ENCODE measurements around the gene OR4D10.

DNA sequence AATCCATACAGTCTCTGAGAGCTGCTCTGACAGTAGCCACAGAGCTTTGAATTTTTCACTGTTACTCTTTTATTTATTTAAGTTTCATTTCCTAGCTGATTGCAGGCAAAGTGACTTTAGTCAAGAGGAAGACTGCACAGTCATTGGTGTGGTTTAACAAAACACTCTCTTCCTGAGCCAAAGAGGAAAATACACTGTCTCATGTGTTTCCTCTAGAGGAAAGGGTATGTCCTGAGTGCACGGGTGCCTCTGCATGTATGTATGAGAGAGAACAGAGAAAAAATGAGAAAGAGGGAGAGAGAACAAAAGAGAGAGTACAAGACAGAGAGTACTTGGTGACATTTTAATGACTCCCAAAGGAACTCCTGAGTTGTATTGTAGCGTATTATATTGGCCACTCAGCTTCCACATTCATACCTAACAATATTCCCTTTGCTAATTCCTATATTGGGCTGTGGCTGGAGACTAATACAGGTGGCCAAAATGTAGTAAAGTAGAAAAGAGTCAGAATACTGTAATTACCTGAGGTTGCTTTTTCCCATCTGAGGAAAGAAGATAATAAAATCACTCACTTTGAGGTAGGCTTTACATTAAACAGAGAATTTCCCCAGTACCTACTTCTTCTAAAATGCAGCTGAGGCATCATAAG lies 38.0 kb downstream of the OR4D10 start, which contains the start of gene OR4D9:
- TF ChIP-seq POLR2AphosphoS5 (IDR thresholded peaks at IDR 0.05; ENCODE audit: low read depth, low read length): no peak
- no peak for TF ChIP-seq RFX5 (IDR thresholded peaks at IDR 0.05; ENCODE audit: low read length)
- no peak for TF ChIP-seq GATA2 (CRISPR knock-in tag; IDR thresholded peaks at IDR 0.05)
- no peak for TF ChIP-seq CTCF (IDR thresholded peaks at IDR 0.05)
- no peak for TF ChIP-seq USF1 (IDR thresholded peaks at IDR 0.05; ENCODE audit: borderline replicate concordance, low read depth)
- no peak for TF ChIP-seq RCOR1 (IDR thresholded peaks at IDR 0.05; ENCODE audit: low read length)
- no peak for TF ChIP-seq EP300 (IDR thresholded peaks at IDR 0.05; ENCODE audit: borderline replicate concordance in 1 of 2, low read depth in 1 of 2, low read length in 1 of 2)
